ENCODE measurements around the gene ONECUT3. TPM values are rescaled to one million over a fixed set of nuclear protein-coding genes. Genes with fewer than 3 reads are reported as not detected.
A peak's percentile ranks its signal among the peaks of the same experiment; 100 is the strongest.

Gene ONECUT3
- total RNA-seq, 1 experiment from 2014 or later, result 0.04 TPM

DNA sequence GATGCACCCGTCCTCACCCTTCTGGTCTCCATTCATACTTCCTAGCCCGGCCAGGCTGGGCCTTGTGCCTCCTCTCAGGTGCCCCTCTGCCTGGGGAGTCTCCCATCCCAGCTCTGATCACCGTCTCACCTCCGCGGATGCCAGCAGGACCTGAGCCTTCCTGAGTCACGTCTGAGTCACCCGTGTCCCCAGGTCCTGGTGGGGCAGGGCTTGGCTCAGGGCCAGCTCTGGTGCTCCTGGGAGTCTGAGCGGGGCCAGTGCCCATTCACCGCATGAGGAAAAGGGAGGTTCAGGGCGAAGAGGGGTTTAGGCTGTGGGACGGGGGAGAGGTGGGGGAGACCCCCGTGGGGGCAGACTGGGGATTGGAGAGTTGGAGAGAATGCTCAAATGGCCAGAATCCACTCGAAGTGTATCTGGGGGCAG lies 58.2 kb downstream of the ONECUT3 start:
- H3K4me3 Mint-ChIP-seq, result peak overlapping the region; percentile 32
- peaks cover 4% of the 10 kb centered on the region for H3K27me3 Mint-ChIP-seq (ENCODE audit: low read depth)
- H3K4me1 Mint-ChIP-seq, result peaks cover 5% of the 10 kb centered on the region; the same call in 1 of the 2 replicates
- ChIA-PET POLR2A (no interaction called here), CTCF (interaction anchor here (0.6 to 4.0 kb wide), 7 partner anchors 15 to 205 kb away, joined by 3 to 20 read pairs (median 4); no protein-coding TSS in a partner anchor)
- TF ChIP-seq NFYB (CRISPR knock-in tag; conservative IDR thresholded peaks at IDR 0.05; ENCODE audit: low read depth), result no peak
- TF ChIP-seq, protein P1, sequence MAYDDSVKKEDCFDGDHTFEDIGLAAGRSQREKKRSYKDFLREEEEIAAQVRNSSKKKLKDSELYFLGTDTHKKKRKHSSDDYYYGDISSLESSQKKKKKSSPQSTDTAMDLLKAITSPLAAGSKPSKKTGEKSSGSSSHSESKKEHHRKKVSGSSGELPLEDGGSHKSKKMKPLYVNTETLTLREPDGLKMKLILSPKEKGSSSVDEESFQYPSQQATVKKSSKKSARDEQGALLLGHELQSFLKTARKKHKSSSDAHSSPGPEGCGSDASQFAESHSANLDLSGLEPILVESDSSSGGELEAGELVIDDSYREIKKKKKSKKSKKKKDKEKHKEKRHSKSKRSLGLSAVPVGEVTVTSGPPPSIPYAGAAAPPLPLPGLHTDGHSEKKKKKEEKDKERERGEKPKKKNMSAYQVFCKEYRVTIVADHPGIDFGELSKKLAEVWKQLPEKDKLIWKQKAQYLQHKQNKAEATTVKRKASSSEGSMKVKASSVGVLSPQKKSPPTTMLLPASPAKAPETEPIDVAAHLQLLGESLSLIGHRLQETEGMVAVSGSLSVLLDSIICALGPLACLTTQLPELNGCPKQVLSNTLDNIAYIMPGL (CRISPR knock-in tag; IDR thresholded peaks at IDR 0.05), result no peak
- TF ChIP-seq, protein P2, sequence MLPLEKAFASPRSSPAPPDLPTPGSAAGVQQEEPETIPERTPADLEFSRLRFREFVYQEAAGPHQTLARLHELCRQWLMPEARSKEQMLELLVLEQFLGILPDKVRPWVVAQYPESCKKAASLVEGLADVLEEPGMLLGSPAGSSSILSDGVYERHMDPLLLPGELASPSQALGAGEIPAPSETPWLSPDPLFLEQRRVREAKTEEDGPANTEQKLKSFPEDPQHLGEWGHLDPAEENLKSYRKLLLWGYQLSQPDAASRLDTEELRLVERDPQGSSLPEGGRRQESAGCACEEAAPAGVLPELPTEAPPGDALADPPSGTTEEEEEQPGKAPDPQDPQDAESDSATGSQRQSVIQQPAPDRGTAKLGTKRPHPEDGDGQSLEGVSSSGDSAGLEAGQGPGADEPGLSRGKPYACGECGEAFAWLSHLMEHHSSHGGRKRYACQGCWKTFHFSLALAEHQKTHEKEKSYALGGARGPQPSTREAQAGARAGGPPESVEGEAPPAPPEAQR (CRISPR knock-in tag; IDR thresholded peaks at IDR 0.05), result no peak
- TF ChIP-seq, protein P3, sequence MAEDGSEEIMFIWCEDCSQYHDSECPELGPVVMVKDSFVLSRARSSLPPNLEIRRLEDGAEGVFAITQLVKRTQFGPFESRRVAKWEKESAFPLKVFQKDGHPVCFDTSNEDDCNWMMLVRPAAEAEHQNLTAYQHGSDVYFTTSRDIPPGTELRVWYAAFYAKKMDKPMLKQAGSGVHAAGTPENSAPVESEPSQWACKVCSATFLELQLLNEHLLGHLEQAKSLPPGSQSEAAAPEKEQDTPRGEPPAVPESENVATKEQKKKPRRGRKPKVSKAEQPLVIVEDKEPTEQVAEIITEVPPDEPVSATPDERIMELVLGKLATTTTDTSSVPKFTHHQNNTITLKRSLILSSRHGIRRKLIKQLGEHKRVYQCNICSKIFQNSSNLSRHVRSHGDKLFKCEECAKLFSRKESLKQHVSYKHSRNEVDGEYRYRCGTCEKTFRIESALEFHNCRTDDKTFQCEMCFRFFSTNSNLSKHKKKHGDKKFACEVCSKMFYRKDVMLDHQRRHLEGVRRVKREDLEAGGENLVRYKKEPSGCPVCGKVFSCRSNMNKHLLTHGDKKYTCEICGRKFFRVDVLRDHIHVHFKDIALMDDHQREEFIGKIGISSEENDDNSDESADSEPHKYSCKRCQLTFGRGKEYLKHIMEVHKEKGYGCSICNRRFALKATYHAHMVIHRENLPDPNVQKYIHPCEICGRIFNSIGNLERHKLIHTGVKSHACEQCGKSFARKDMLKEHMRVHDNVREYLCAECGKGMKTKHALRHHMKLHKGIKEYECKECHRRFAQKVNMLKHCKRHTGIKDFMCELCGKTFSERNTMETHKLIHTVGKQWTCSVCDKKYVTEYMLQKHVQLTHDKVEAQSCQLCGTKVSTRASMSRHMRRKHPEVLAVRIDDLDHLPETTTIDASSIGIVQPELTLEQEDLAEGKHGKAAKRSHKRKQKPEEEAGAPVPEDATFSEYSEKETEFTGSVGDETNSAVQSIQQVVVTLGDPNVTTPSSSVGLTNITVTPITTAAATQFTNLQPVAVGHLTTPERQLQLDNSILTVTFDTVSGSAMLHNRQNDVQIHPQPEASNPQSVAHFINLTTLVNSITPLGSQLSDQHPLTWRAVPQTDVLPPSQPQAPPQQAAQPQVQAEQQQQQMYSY (CRISPR knock-in tag; IDR thresholded peaks at IDR 0.05), result no peak
- no peak for TF ChIP-seq FOXK1 (CRISPR knock-in tag; IDR thresholded peaks at IDR 0.05)
- TF ChIP-seq HMGA2 (CRISPR knock-in tag; IDR thresholded peaks at IDR 0.05), result no peak
- TF ChIP-seq, protein P4, sequence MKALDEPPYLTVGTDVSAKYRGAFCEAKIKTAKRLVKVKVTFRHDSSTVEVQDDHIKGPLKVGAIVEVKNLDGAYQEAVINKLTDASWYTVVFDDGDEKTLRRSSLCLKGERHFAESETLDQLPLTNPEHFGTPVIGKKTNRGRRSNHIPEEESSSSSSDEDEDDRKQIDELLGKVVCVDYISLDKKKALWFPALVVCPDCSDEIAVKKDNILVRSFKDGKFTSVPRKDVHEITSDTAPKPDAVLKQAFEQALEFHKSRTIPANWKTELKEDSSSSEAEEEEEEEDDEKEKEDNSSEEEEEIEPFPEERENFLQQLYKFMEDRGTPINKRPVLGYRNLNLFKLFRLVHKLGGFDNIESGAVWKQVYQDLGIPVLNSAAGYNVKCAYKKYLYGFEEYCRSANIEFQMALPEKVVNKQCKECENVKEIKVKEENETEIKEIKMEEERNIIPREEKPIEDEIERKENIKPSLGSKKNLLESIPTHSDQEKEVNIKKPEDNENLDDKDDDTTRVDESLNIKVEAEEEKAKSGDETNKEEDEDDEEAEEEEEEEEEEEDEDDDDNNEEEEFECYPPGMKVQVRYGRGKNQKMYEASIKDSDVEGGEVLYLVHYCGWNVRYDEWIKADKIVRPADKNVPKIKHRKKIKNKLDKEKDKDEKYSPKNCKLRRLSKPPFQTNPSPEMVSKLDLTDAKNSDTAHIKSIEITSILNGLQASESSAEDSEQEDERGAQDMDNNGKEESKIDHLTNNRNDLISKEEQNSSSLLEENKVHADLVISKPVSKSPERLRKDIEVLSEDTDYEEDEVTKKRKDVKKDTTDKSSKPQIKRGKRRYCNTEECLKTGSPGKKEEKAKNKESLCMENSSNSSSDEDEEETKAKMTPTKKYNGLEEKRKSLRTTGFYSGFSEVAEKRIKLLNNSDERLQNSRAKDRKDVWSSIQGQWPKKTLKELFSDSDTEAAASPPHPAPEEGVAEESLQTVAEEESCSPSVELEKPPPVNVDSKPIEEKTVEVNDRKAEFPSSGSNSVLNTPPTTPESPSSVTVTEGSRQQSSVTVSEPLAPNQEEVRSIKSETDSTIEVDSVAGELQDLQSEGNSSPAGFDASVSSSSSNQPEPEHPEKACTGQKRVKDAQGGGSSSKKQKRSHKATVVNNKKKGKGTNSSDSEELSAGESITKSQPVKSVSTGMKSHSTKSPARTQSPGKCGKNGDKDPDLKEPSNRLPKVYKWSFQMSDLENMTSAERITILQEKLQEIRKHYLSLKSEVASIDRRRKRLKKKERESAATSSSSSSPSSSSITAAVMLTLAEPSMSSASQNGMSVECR (CRISPR knock-in tag; IDR thresholded peaks at IDR 0.05; ENCODE audit: borderline replicate concordance), result no peak
- no peak for TF ChIP-seq ZNF121 (CRISPR knock-in tag; IDR thresholded peaks at IDR 0.05)
- TF ChIP-seq, protein P5, sequence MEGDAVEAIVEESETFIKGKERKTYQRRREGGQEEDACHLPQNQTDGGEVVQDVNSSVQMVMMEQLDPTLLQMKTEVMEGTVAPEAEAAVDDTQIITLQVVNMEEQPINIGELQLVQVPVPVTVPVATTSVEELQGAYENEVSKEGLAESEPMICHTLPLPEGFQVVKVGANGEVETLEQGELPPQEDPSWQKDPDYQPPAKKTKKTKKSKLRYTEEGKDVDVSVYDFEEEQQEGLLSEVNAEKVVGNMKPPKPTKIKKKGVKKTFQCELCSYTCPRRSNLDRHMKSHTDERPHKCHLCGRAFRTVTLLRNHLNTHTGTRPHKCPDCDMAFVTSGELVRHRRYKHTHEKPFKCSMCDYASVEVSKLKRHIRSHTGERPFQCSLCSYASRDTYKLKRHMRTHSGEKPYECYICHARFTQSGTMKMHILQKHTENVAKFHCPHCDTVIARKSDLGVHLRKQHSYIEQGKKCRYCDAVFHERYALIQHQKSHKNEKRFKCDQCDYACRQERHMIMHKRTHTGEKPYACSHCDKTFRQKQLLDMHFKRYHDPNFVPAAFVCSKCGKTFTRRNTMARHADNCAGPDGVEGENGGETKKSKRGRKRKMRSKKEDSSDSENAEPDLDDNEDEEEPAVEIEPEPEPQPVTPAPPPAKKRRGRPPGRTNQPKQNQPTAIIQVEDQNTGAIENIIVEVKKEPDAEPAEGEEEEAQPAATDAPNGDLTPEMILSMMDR (IDR thresholded peaks at IDR 0.05), result no peak
- no peak for TF ChIP-seq ZNF416 (CRISPR knock-in tag; IDR thresholded peaks at IDR 0.05)
- no peak overlapping the region for H3K27ac Mint-ChIP-seq
- no peaks in the 10 kb centered on the region for H3K9me3 Mint-ChIP-seq
- no peak for ATAC-seq
- no peak for DNase-seq (ENCODE audit: low spot score)
- H3K36me3 Mint-ChIP-seq, result no peaks in the 10 kb centered on the region

DNA sequence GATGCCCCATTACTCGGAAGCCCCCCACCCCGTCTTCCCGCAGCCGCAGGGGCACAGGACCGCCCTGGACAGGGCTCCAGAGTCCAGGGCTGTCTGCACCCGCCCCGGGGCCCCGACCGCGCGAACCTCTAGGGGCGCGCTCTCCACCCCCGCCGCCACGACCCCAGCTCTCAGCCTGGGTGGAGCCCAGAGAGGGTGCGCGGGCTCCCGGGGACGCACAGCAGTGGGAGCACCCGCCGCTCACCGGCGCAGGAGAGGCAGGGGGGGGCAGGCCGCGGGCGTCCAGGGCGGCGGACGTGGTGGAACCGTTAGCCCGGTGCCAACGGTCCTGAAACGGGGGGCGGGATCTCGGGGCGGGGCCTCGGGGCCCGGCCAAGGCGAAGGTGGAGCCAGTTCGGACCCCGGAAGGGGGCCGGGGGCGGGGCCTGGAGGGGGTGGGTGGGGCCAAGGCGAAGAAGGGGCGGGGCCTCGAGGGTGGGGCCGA lies 58.7 kb downstream of the ONECUT3 start, which contains the start of gene ATP8B3:
Gene ATP8B3 (minus strand): TSS at position 335 of the 484 bp plus-strand sequence. CDS start 540 bp downstream, outside the sequence.
- DNase-seq (ENCODE audit: low spot score) (no peak), ATAC-seq (peak; percentile 4)
- ChIA-PET POLR2A (no interaction called here), CTCF (interaction anchor here (0.6 to 4.0 kb wide), 7 partner anchors 14 to 206 kb away, joined by 3 to 20 read pairs (median 4); no protein-coding TSS in a partner anchor)
- Mint-ChIP-seq H3K27ac (peak within 1 kb of the TSS; percentile 95), H3K4me1 (peaks cover 5% of the 10 kb centered on the region; the same call in 1 of the 2 replicates), H3K9me3 (no peaks in the 10 kb centered on the region), H3K4me3 (peak within 1 kb of the TSS; percentile 87), H3K27me3 (ENCODE audit: low read depth) (peaks cover 4% of the 10 kb centered on the region), H3K36me3 (no peaks in the 10 kb centered on the region)
- no peak for TF ChIP-seq ZNF671 (CRISPR knock-in tag; IDR thresholded peaks at IDR 0.05)
- TF ChIP-seq, protein P6, sequence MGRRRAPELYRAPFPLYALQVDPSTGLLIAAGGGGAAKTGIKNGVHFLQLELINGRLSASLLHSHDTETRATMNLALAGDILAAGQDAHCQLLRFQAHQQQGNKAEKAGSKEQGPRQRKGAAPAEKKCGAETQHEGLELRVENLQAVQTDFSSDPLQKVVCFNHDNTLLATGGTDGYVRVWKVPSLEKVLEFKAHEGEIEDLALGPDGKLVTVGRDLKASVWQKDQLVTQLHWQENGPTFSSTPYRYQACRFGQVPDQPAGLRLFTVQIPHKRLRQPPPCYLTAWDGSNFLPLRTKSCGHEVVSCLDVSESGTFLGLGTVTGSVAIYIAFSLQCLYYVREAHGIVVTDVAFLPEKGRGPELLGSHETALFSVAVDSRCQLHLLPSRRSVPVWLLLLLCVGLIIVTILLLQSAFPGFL (CRISPR knock-in tag; IDR thresholded peaks at IDR 0.05; ENCODE audit: borderline replicate concordance), result no peak
- TF ChIP-seq, protein P4 (CRISPR knock-in tag; IDR thresholded peaks at IDR 0.05; ENCODE audit: borderline replicate concordance), result no peak
- TF ChIP-seq, protein P7, sequence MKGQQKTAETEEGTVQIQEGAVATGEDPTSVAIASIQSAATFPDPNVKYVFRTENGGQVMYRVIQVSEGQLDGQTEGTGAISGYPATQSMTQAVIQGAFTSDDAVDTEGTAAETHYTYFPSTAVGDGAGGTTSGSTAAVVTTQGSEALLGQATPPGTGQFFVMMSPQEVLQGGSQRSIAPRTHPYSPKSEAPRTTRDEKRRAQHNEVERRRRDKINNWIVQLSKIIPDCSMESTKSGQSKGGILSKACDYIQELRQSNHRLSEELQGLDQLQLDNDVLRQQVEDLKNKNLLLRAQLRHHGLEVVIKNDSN (CRISPR knock-in tag; IDR thresholded peaks at IDR 0.05), result no peak

All from WTC11 (cell line).